SK-N-SH treated with all-trans-retinoic acid at 6 μM for 48 hours (cell line): ENCODE results near the gene ADARB2.

Experiments used
- RARB ChIP-seq: fragments of 250-450 bp; sonication (Bioruptor Pico); IDR thresholded peaks from 2 replicates; pipeline ENCODE4 v1.8.0; 2021; ENCODE audit warnings: mild to moderate bottlenecking, moderate library complexity
- ZNF565 ChIP-seq: fragments of 450-650 bp; formaldehyde crosslinking; conservative IDR thresholded peaks from 2 replicates; pipeline ENCODE4 v1.5.0; 2020; ENCODE audit warnings: low read depth, mild to moderate bottlenecking, moderate library complexity
- TF ChIP-seq, protein P1 (sequence below): fragments of 250-450 bp; sonication (Bioruptor Pico); IDR thresholded peaks from 2 replicates; pipeline ENCODE4 v1.5.1; 2020; ENCODE audit warnings: low read depth, mild to moderate bottlenecking, moderate library complexity

DNA sequence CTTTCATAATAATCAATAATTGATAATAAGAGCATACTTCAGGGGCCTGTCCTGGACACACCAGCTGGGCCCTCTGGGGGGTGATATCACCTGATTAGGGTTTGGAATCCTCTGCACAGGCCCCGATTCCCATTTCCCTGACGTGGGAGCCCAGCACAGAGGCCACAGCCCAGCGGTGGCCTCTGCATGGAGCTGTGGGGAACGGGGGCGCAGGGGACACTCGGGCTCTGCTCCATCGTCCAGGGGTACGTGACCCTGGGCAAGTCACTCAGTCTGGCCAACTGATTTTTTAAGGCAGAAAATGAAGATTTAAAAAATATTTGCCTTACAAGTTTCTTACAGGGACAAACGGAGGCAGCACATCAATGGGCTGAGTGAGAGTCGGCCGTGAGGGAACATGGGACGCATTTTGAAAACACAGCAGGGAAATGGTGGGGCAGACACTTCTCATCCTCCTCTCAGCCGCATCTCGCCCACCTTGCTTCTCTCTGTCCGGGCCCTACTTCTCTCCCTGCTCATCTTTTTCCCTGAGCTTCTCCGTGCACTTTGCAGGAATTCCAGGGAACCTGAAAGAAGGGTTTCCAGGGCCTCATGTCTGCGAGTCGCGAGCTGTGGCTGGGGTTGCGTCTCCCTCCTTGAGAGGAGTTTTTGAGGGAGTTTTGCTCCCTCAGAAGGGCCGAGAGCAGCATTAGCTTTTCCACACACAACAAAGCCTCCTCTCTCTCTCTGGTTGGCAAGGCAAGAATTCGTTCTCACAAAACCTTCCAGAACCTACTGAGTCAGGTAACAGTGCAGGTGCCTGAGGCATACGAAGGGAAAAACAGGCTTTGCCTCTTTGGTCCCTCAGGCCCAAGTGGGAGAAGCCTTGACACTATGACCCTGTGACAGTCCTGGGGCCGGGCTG is 369.1 kb downstream of the ADARB2 start:
- TF ChIP-seq RARB (CRISPR knock-in tag) (no peak), ZNF565 (CRISPR knock-in tag) (no peak)
- TF ChIP-seq, protein P1, sequence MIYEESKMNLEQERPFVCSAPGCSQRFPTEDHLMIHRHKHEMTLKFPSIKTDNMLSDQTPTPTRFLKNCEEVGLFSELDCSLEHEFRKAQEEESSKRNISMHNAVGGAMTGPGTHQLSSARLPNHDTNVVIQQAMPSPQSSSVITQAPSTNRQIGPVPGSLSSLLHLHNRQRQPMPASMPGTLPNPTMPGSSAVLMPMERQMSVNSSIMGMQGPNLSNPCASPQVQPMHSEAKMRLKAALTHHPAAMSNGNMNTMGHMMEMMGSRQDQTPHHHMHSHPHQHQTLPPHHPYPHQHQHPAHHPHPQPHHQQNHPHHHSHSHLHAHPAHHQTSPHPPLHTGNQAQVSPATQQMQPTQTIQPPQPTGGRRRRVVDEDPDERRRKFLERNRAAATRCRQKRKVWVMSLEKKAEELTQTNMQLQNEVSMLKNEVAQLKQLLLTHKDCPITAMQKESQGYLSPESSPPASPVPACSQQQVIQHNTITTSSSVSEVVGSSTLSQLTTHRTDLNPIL (CRISPR knock-in tag), result no peak
